WTC11 (cell line): ENCODE results near the gene TSPAN1. TPM values are rescaled to one million over a fixed set of nuclear protein-coding genes. Genes with fewer than 3 reads are reported as not detected.

Experiments
- ARID4B ChIP-seq: sonication (generic); formaldehyde crosslinking; IDR thresholded peaks from 2 replicates; pipeline ENCODE4 v1.8.0; 2023; ENCODE audit warnings: missing genetic modification reagents, mild to moderate bottlenecking, borderline replicate concordance
- CREM ChIP-seq: sonication (generic); formaldehyde crosslinking; IDR thresholded peaks from 2 replicates; pipeline ENCODE4 v1.8.1; 2022; ENCODE audit warnings: mild to moderate bottlenecking, missing genetic modification reagents, moderate library complexity
- FOXK1 ChIP-seq: sonication (generic); formaldehyde crosslinking; IDR thresholded peaks from 2 replicates; pipeline ENCODE4 v1.8.0; 2022; ENCODE audit warnings: mild to moderate bottlenecking, moderate library complexity, missing genetic modification reagents
- FOXP4 ChIP-seq: sonication (generic); formaldehyde crosslinking; IDR thresholded peaks from 2 replicates; pipeline ENCODE4 v1.8.0; 2022; ENCODE audit warnings: mild to moderate bottlenecking, missing genetic modification reagents
- HMGA2 ChIP-seq: fragments of 250-450 bp; sonication (Bioruptor Pico); IDR thresholded peaks from 2 replicates; pipeline ENCODE4 v1.4.0; 2021; ENCODE audit warnings: mild to moderate bottlenecking, moderate library complexity
- NFATC4 ChIP-seq: fragments of 250-450 bp; sonication (Bioruptor Pico); IDR thresholded peaks from 2 replicates; pipeline ENCODE4 v1.9.0; 2021; ENCODE audit warnings: mild to moderate bottlenecking
- NFE2L1 ChIP-seq: sonication (generic); formaldehyde crosslinking; IDR thresholded peaks from 2 replicates; pipeline ENCODE4 v1.8.1; 2023; ENCODE audit warnings: missing genetic modification reagents
- PRDM15 ChIP-seq: sonication (generic); formaldehyde crosslinking; IDR thresholded peaks from 2 replicates; pipeline ENCODE4 v1.8.0; 2022; ENCODE audit warnings: missing genetic modification reagents
- RORB ChIP-seq: fragments of 250-450 bp; sonication (Bioruptor Pico); IDR thresholded peaks from 2 replicates; pipeline ENCODE4 v1.9.0; 2021; ENCODE audit warnings: mild to moderate bottlenecking
- SOX15 ChIP-seq: fragments of 250-450 bp; sonication (Bioruptor Pico); IDR thresholded peaks from 2 replicates; pipeline ENCODE4 v1.9.0; 2021; ENCODE audit warnings: mild to moderate bottlenecking
- STAT6 ChIP-seq: sonication (generic); formaldehyde crosslinking; conservative IDR thresholded peaks from 2 replicates; pipeline ENCODE4 v1.8.1; 2023; ENCODE audit warnings: mild to moderate bottlenecking, low read depth, missing genetic modification reagents, moderate library complexity
- ZNF396 ChIP-seq: fragments of 250-450 bp; sonication (Bioruptor Pico); IDR thresholded peaks from 2 replicates; pipeline ENCODE4 v1.8.0; 2021; ENCODE audit warnings: mild to moderate bottlenecking, moderate library complexity, borderline replicate concordance
- total RNA-seq: library from RNA; stranded (reverse); gene quantifications from 3 replicates; pipeline ENCODE4 v1.2.3, GENCODE V29; 2021
- TF ChIP-seq, protein P1 (sequence below): sonication (generic); formaldehyde crosslinking; IDR thresholded peaks from 2 replicates; pipeline ENCODE4 v1.8.1; 2023; ENCODE audit warnings: mild to moderate bottlenecking, missing genetic modification reagents, borderline replicate concordance

Gene TSPAN1
- total RNA-seq, 1 experiment from 2014 or later = 0.50 TPM

DNA sequence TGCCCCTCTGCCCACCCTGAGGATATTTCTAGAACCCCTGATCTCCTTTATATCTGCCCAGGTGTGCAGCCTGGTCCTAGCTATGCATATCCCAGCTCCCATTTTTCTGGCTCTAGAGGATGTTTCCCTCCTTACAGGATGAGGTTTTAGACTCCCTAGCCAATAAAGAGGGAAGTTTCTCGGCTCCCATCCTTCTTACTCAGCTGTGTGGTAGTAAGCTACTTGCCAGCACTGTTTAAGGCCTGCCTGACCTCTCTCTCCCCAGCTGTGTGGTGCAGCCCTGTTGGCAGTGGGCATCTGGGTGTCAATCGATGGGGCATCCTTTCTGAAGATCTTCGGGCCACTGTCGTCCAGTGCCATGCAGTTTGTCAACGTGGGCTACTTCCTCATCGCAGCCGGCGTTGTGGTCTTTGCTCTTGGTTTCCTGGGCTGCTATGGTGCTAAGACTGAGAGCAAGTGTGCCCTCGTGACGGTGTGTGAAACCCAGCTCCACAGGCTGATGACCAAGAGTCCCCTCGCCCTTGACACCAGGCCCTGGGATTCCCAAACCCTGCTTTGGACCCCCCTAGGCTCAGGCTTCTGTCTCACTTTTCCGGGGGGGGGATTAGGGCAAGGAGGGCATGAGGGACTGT, 9.2 kb downstream of the TSPAN1 start (continued):
- no peak for TF ChIP-seq STAT6 (CRISPR knock-in tag)
- no peak for TF ChIP-seq ZNF396 (CRISPR knock-in tag)
- no peak for TF ChIP-seq PRDM15 (CRISPR knock-in tag)
- TF ChIP-seq NFE2L1 (CRISPR knock-in tag) = no peak
- no peak for TF ChIP-seq CREM (CRISPR knock-in tag)
- no peak for TF ChIP-seq HMGA2 (CRISPR knock-in tag)
- no peak for TF ChIP-seq ARID4B
- TF ChIP-seq, protein P1, sequence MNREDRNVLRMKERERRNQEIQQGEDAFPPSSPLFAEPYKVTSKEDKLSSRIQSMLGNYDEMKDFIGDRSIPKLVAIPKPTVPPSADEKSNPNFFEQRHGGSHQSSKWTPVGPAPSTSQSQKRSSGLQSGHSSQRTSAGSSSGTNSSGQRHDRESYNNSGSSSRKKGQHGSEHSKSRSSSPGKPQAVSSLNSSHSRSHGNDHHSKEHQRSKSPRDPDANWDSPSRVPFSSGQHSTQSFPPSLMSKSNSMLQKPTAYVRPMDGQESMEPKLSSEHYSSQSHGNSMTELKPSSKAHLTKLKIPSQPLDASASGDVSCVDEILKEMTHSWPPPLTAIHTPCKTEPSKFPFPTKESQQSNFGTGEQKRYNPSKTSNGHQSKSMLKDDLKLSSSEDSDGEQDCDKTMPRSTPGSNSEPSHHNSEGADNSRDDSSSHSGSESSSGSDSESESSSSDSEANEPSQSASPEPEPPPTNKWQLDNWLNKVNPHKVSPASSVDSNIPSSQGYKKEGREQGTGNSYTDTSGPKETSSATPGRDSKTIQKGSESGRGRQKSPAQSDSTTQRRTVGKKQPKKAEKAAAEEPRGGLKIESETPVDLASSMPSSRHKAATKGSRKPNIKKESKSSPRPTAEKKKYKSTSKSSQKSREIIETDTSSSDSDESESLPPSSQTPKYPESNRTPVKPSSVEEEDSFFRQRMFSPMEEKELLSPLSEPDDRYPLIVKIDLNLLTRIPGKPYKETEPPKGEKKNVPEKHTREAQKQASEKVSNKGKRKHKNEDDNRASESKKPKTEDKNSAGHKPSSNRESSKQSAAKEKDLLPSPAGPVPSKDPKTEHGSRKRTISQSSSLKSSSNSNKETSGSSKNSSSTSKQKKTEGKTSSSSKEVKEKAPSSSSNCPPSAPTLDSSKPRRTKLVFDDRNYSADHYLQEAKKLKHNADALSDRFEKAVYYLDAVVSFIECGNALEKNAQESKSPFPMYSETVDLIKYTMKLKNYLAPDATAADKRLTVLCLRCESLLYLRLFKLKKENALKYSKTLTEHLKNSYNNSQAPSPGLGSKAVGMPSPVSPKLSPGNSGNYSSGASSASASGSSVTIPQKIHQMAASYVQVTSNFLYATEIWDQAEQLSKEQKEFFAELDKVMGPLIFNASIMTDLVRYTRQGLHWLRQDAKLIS = no peak
- TF ChIP-seq RORB (CRISPR knock-in tag) = no peak
- no peak for TF ChIP-seq NFATC4
- no peak for TF ChIP-seq SOX15
- TF ChIP-seq FOXK1 (CRISPR knock-in tag) = no peak
- no peak for TF ChIP-seq FOXP4 (CRISPR knock-in tag)
- TF ChIP-seq, all 79 proteins: peak for 0
